HG03558 (cell line): ENCODE results near the gene FRMD5.
"Not testable (repeated sequence)": the region's sequence is repeated elsewhere in the genome, so short reads cannot be mapped to it uniquely, and the experiment has no call there.

ENCODE experiments used
- ATAC-seq: cut with Tn5 transposase; IDR thresholded peaks from one replicate; pipeline ENCODE4 v1.9.1; 2021; ENCODE audit warnings: moderate number of reproducible peaks; ENCODE audit not compliant: unreplicated experiment; ENCODE audit errors: extremely low read depth

Gene FRMD5

DNA sequence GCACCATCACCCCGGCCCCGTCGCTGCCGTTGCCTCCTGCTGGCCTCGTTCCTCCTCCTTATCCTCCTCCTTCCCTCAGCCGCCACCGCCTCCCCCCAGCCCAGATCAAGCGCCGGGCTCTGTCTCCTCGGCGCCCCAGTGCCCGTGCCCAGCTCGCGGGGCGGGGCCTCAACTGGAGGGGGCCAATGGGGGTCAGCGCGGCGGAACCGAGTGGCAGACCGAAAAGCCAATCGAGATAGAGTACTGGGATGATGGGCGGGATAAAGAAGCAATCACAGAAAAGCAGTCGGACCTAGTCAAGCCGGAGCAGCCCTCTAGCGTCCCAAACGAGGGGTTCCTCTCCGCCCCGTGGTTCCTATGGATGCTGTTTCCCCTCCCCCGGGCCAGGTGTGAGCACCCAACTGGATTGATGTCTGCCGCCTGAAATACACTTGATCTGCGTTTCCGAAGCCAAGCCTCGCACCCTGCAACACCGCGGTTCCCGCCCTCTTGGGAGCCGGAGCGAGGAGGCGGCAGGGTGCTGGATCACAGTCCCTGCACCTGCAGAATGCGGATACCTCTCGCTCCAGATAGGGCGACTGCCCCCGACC is at the start of gene FRMD5:
Gene FRMD5, minus strand, starts transcription at position 121 of the 590 bp plus-strand sequence.
- ATAC-seq: peak; percentile 88

- ATAC-seq: no peak
Observed at GRCh38 chr15:44243829-44244228, 48.8 kb upstream of the FRMD5 start.

DNA sequence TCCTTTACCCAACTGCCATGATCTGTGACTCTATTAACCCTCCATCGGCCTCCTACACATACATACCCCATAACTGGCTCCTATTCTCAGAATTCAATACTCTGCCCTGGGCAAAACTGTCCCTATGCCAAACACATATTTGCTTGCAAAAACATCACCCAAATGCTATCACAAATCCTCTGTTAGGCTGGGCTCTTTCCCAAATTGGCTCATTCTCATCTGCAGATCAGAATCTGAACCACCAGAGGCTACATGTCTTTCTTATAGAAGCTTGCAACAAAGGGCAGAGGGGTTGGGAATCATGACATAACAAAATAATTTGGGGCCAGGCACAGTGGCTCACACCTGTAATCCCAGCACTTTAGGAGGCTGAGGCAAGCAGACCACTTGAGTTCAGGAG is 48.1 kb upstream of the FRMD5 start:
- no peak for ATAC-seq

GRCh38 chr15:44231842-44232241 is 36.8 kb upstream of the FRMD5 start:
- ATAC-seq: no peak

DNA sequence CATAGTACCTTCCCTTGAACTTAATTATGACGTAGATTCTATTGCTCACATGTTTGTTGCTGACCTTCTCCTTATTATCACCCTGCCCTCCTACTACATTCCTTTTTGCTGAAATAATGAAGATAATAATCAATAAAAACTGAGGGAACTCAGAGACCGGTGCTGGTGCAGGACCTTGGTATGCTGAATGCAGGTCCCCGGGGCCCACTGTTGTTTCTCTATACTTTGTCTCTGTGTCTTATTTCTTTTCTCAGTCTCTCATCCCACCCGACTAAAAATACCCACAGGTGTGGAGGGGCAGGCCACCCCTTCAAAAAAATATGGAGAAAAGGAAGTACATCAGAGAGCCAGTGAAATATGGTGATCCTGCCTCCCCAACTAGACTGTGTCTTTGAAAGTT is 34.2 kb upstream of the FRMD5 start:
- not testable (repeated sequence) for ATAC-seq

GRCh38 chr15:44227584-44227983 is 32.5 kb upstream of the FRMD5 start:
- no peak for ATAC-seq

DNA sequence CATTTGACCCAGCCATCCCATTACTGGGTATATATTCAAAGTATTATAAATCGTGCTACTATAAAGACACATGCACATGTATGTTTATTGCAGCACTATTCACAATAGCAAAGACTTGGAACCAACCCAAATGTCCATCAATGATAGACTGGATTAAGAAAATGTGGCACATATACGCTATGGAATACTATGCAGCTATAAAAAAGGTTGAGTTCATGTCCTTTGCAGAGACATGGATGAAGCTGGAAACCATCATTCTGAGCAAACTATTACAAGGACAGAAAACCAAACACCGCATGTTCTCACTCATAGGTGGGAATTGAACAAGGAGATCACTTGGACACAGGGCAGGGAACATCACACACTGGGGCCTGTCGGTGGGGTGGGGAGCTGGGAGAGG is 31.9 kb upstream of the FRMD5 start:
- not testable (repeated sequence) for ATAC-seq

GRCh38 chr15:44222478-44222877 is 27.4 kb upstream of the FRMD5 start:
- no peak for ATAC-seq

- ATAC-seq: no peak
Observed at GRCh38 chr15:44219073-44219472, 24.0 kb upstream of the FRMD5 start.

DNA sequence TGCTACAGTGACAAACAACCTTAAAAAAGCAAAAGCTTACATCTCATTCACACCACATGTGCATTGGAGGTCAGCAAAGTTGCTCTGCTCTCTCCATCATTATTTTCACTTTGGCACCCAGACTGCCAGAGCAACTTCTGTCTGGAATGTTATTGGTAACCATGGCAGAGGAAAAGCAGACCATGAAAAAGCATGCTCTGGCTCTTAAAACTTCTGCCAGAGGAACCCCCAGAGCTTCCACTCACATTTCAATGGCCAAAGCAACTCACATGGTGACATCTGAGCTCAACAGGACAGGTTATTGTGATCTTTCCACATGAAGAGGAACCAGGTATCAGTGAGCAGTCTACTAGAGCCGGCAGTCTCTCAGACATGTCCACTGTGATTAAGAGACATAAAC is 21.9 kb upstream of the FRMD5 start:
- no peak for ATAC-seq

DNA sequence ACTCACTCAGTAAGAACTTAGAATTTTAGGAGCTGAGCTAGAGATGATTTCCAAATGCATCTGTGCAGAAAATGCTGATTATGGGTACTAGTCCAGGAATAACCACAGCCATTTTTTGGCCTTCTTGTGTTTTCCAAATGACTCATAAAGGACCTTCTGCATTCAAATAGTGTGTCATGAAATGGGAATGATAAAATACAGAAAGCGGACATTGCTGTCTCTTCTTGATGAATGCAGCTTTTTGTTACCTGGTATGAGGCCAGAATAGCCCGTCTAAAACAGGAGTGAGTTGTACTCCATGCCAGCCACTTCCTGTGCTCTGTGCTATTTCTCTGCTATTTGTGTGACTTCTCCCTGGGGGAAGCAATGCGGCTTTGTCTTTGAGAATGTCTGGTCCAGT is 20.5 kb upstream of the FRMD5 start:
- ATAC-seq: no peak

GRCh38 chr15:44208956-44209355 is 13.9 kb upstream of the FRMD5 start:
- no peak for ATAC-seq

DNA sequence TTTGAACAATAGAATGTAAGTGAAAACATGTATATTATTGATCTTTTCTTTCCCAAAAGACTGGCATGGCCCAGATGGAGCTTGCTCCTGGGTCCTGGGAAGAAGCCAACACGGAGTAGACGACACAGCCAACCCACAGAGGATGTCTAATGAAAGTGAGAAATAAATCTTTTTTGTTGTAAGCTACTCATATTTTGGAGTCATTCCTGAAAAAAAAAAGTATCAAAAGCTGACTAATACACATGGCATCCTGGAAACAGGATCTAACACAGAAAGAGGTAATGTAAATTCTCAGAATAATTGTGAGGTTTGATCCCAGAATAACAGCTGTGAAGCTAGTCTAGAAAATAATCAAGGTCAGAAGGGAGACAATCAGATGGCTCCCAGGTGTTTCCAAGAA is 12.6 kb upstream of the FRMD5 start:
- no peak for ATAC-seq

DNA sequence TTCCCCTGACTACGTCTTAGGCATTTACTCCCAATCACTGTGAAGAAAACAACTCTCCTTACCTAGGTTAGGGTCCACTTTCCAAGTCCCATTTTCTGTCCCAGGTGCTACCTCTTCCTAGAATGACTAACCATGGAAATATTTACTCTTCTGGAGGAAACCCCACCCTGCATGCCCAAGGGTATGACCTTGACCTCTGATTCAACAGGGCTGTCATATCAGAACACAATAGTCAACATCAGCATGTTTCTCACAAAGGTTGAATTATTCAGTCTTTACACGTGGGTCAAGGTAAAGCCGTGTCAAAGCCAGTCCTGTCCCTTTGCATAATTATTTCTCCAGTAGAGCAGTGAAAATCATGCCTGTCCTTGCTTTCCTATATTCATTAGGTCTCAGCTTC is 4.3 kb upstream of the FRMD5 start:
- no peak for ATAC-seq

- no peak for ATAC-seq
Observed at GRCh38 chr15:44194323-44195150, 534 bp downstream of the FRMD5 start.

- no peak for ATAC-seq
Observed at GRCh38 chr15:44193651-44194322, 1.3 kb downstream of the FRMD5 start.

DNA sequence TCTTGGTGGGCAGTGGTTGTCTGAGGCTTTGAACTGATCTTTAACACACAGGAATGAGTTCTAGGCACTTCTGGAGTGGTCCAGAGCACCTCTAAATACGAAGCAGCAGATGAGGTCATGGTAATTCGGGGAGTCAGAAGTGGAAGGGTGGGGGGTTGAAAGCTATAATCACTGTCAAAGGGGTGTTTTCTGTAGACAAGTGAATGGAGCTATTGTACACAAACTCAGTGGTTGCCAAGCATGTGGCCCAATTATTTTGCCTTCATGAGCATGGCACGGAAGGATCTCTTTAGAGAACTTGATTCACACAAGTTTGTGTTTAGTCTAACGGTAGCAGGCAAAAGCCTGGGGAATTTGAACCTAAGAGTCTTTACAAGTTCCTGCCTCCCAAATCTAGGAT is 6.3 kb downstream of the FRMD5 start:
- ATAC-seq: no peak

DNA sequence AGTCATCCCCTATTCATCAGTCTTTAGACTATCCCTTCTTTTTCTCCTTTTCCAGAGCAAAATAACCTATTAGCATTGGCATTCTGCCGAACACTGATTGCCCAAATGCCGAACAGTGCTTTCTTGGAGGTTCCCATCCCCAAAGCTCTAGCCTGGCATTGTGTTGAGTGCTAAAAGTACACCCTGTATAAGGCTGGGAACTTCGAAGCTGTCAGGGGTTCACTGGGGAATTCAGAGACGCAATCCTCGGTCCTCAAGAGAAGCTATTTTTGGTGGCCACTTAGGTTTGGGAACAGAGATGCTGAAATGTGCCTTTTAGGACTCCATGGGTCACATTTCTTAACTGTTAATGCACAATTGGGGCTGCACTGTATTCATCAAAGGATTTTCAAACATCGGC is 8.4 kb downstream of the FRMD5 start:
- no peak for ATAC-seq

GRCh38 chr15:44183363-44183762 is 11.7 kb downstream of the FRMD5 start:
- ATAC-seq: no peak

- no peak for ATAC-seq
Observed at GRCh38 chr15:44181410-44181809, 13.7 kb downstream of the FRMD5 start.

DNA sequence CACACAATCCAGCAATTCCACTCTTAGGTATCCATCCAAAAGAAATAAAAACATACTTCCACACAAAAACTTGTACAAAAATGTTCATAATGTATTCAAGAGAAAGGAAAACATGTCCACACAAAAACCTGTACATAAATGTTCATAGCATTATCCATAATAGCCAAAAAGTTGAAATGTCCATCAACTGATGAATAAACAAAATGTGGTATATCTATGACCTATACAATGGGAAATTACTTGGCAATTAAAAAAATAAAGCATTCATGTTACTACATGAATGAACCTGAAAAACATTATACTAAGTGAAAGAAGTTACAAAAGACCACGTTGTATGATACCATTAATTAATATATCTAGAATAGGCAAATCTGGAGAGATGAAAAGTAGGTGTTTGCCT is 17.9 kb downstream of the FRMD5 start:
- ATAC-seq: no peak
